Stimulated activated CD8-positive, alpha-beta memory T cell treated with anti-CD3 and anti-CD28 coated beads, Interleukin-15, amount 100 ng/mL, for 24 hours (primary cell): ENCODE measurements around the gene POLR1A.

Source experiments
- DNase-seq: peaks from one replicate; pipeline ENCODE4 v3.0.0-alpha.2; 2020; ENCODE audit warnings: low read depth

The POLR1A gene

GRCh38 chr2:86097114-86097896 lies 8.4 kb downstream of the POLR1A start:
- DNase-seq: no peak

- no peak for DNase-seq
Measured at GRCh38 chr2:86094229-86094628, 11.5 kb downstream of the POLR1A start.

GRCh38 chr2:86087936-86088850 lies 17.5 kb downstream of the POLR1A start:
- DNase-seq: no peak

GRCh38 chr2:86082756-86083155 lies 22.9 kb downstream of the POLR1A start:
- DNase-seq: no peak

GRCh38 chr2:86081724-86082123 lies 24.0 kb downstream of the POLR1A start:
- no peak for DNase-seq

GRCh38 chr2:86079981-86080911 lies 25.4 kb downstream of the POLR1A start:
- peak; percentile 42 for DNase-seq

- no peak for DNase-seq
Measured at GRCh38 chr2:86078774-86079545, 26.7 kb downstream of the POLR1A start.

- DNase-seq: no peak
Measured at GRCh38 chr2:86075886-86076285, 29.8 kb downstream of the POLR1A start.

- DNase-seq: no peak
Measured at GRCh38 chr2:86074811-86075210, 30.9 kb downstream of the POLR1A start.

- no peak for DNase-seq
Measured at GRCh38 chr2:86074256-86074655, 31.4 kb downstream of the POLR1A start.

- no peak for DNase-seq
Measured at GRCh38 chr2:86073225-86073624, 32.5 kb downstream of the POLR1A start.

- DNase-seq: no peak
Measured at GRCh38 chr2:86072271-86072858, 33.3 kb downstream of the POLR1A start.

GRCh38 chr2:86070868-86071267 lies 34.8 kb downstream of the POLR1A start:
- DNase-seq: no peak

GRCh38 chr2:86069783-86070339 lies 35.8 kb downstream of the POLR1A start:
- no peak for DNase-seq

GRCh38 chr2:86069091-86069685 lies 36.5 kb downstream of the POLR1A start:
- no peak for DNase-seq

GRCh38 chr2:86068648-86069047 lies 37.0 kb downstream of the POLR1A start:
- no peak for DNase-seq

GRCh38 chr2:86068136-86068588 lies 37.5 kb downstream of the POLR1A start:
- no peak for DNase-seq

GRCh38 chr2:86066915-86067314 lies 38.8 kb downstream of the POLR1A start:
- DNase-seq: no peak

- DNase-seq: no peak
Measured at GRCh38 chr2:86066007-86066578, 39.6 kb downstream of the POLR1A start.

GRCh38 chr2:86065512-86065911 lies 40.2 kb downstream of the POLR1A start:
- DNase-seq: no peak
